Spleen (tissue), 11 donors: ENCODE data around the gene IFI35. TPM values are rescaled to one million over a fixed set of nuclear protein-coding genes. Genes with fewer than 3 reads are reported as not detected.
"Not testable (repeated sequence)": the region's sequence is repeated elsewhere in the genome, so short reads cannot be mapped to it uniquely, and the experiment has no call there.

Experiments used
- DNase-seq: peaks from one replicate; pipeline ENCODE4 v3.0.0-alpha.2; 2020
- H3K27ac ChIP-seq, 8 donors: fragments of 200-600 bp; sonication (generic) in 7 of 8; 1 replicate in 4 of 8; 2 replicates in 4 of 8; pipeline versions ENCODE4 v1.5.0 to v1.8.0; 2016 to 2021; ENCODE audit warnings: inconsistent platforms in 4 of 8, mild to moderate bottlenecking in 4 of 8, moderate library complexity in 1 of 8
- H3K27me3 ChIP-seq, 7 donors: fragments of 200-600 bp; sonication (generic) in 6 of 7; replicated peaks in 1 of 7; 1 replicate in 4 of 7; 2 replicates in 3 of 7; pipeline versions ENCODE4 v1.5.0 to v1.8.0; 2016 to 2021; ENCODE audit warnings: inconsistent platforms in 3 of 7, mild to moderate bottlenecking in 1 of 7
- H3K36me3 ChIP-seq, 6 donors: fragments of 200-600 bp; sonication (generic) in 5 of 6; 1 replicate in 4 of 6; 2 replicates in 2 of 6; pipeline versions ENCODE4 v1.5.0 to v1.8.0; 2016 to 2021; ENCODE audit warnings: inconsistent platforms in 2 of 6
- H3K4me1 ChIP-seq, 6 donors: fragments of 200-600 bp; sonication (generic) in 5 of 6; 1 replicate in 3 of 6; 2 replicates in 3 of 6; pipeline versions ENCODE4 v1.5.0 to v1.8.0; 2016 to 2021; ENCODE audit warnings: inconsistent platforms in 3 of 6
- H3K4me3 ChIP-seq, 8 donors: fragments of 200-600 bp; sonication (generic) in 7 of 8; 1 replicate in 4 of 8; 2 replicates in 4 of 8; pipeline versions ENCODE4 v1.5.0 to v1.8.0; 2016 to 2021; ENCODE audit warnings: inconsistent platforms in 4 of 8, mild to moderate bottlenecking in 4 of 8, moderate library complexity in 2 of 8
- H3K9me3 ChIP-seq, 8 donors: fragments of 200-600 bp; sonication (generic) in 7 of 8; 1 replicate in 4 of 8; 2 replicates in 4 of 8; pipeline versions ENCODE4 v1.5.0 to v1.8.0; 2016 to 2021; ENCODE audit warnings: inconsistent platforms in 4 of 8
- CTCF ChIP-seq, 11 experiments: fragments of 200-600 bp in 7 of 11; fragments of 450-650 bp in 4 of 11; sonication (generic) in 4 of 11; IDR thresholded peaks in 8 of 11; conservative IDR thresholded peaks in 3 of 11; 1 replicate in 7 of 11; 2 replicates in 4 of 11; pipeline versions ENCODE4 v1.4.0 to v1.8.0; 2016 to 2021; ENCODE audit warnings: antibody characterized with exemption in 11 of 11, inconsistent platforms in 4 of 11, mild to moderate bottlenecking in 1 of 11
- POLR2A ChIP-seq, 3 donors: fragments of 450-650 bp; IDR thresholded peaks; one replicate each; pipeline ENCODE4 v1.5.1; 2017; ENCODE audit warnings: antibody characterized with exemption in 3 of 3, mild to moderate bottlenecking in 1 of 3
- POLR2AphosphoS5 ChIP-seq, 3 donors: sonication (generic); formaldehyde crosslinking; IDR thresholded peaks; one replicate each; pipeline ENCODE4 v1.5.1; 2017; ENCODE audit warnings: antibody characterized with exemption in 3 of 3
- WGBS, 5 donors: extraction: QIAGEN DNeasy Blood & Tissue Kit in 3 of 5; methylation state at CpG; one replicate each; pipeline versions ENCODE4 v1.1.5 to v1.1.7; 2013 to 2018; 5-methylcytosine and 5-hydroxymethylcytosine counted together
- intact Hi-C: fragments of 100-400 bp; cut with DNase I; formaldehyde crosslinking; loops from one replicate; pipeline ENCODE4 v1.15.0; 2023; ENCODE audit warnings: low total_unique reads
- polyA plus RNA-seq, 3 donors: library from polyadenylated mRNA; stranded (reverse); fragments of 200-250 nt; gene quantifications; one replicate each; pipeline ENCODE4 v1.2.1, GENCODE V29; 2013
- total RNA-seq, 7 donors: library from RNA; depleted of rRNA in 3 of 7; stranded (reverse); fragments of >200 nt in 3 of 7; fragmentation: NEBNext Ultra II Directional in 4 of 7; extraction: Animal tissue kit (Norgen Biotek cat#: 25700) in 4 of 7; gene quantifications; one replicate each; pipeline versions ENCODE4 v1.1.0 to v1.2.1, GENCODE V29; 2016 to 2021
- donor health status: healthy with polysubstance abuse.
- donor health status: DM: no; HTN: no; CAD: no; lungs with moderate emphysema.
- donor health status: DM: no; HTN: no; CAD: no.
- donor health status: Bipolar disorder and iron deficiency.
- donor health status: healthy.
- donor health status: DM: no; HTN: no; CAD: no.
- donor health status: DM: yes; HTN: yes; CAD: no.

IFI35 gene
- total and polyA plus RNA-seq, 10 donors: 38.0 to 64.8 (median 49.9) TPM

GRCh38 chr17:42969001-42969581 is 37.5 kb upstream of the IFI35 start:
- no peak for TF ChIP-seq CTCF (IDR thresholded peaks at IDR 0.05 in 8 of 11, conservative IDR thresholded peaks at IDR 0.05 in 3 of 11)
- TF ChIP-seq POLR2AphosphoS5 (IDR thresholded peaks at IDR 0.05): no peak
- no peak for TF ChIP-seq POLR2A (IDR thresholded peaks at IDR 0.05)
- intact Hi-C loops: no loop called here
- 43 to 55% (median 48%) methylated on average over 5 of the region's 5 CpGs for WGBS, 5 donors

GRCh38 chr17:42971589-42971988 is 35.0 kb upstream of the IFI35 start:
- no peak for DNase-seq
- Histone ChIP-seq H3K4me1 (peaks cover 0 to 4% (median 0%) of the 10 kb centered on the region in 6 donors), H3K9me3 (no peaks in the 10 kb centered on the region), H3K27ac (no peak overlapping the region), H3K27me3 (no peaks in the 10 kb centered on the region), H3K4me3 (no peak overlapping the region), H3K36me3 (no peaks in the 10 kb centered on the region)
- intact Hi-C loops: no loop called here
- 86 to 92% (median 89%) methylated on average over 4 to 5 of the region's 5 CpGs for WGBS, 5 donors
- TF ChIP-seq CTCF (IDR thresholded peaks at IDR 0.05 in 8 of 11, conservative IDR thresholded peaks at IDR 0.05 in 3 of 11) (no peak), POLR2AphosphoS5 (IDR thresholded peaks at IDR 0.05) (no peak), POLR2A (IDR thresholded peaks at IDR 0.05) (no peak)

More at GRCh38 chr17:42969001-42969581, 37.5 kb upstream of the IFI35 start:
- no peaks in the 10 kb centered on the region for H3K36me3 ChIP-seq
- no peak overlapping the region for H3K27ac ChIP-seq
- H3K4me1 ChIP-seq: peaks cover 0 to 16% (median 8%) of the 10 kb centered on the region in 6 donors
- H3K27me3 ChIP-seq: no peaks in the 10 kb centered on the region
- no peak for DNase-seq
- H3K9me3 ChIP-seq: no peaks in the 10 kb centered on the region
- H3K4me3 ChIP-seq: no peak overlapping the region

GRCh38 chr17:42973323-42973722 is 33.3 kb upstream of the IFI35 start:
- H3K36me3 ChIP-seq, intact Hi-C loops, H3K4me3 ChIP-seq, H3K9me3 ChIP-seq, H3K4me1 ChIP-seq, H3K27me3 ChIP-seq, H3K27ac ChIP-seq, DNase-seq: not testable (repeated sequence)
- 74 to 95% (median 86%) methylated on average over 5 to 14 of the region's 18 CpGs for WGBS, 5 donors

- no peaks in the 10 kb centered on the region for H3K9me3 ChIP-seq
- no peak overlapping the region for H3K27ac ChIP-seq
- no peaks in the 10 kb centered on the region for H3K36me3 ChIP-seq
- no peaks in the 10 kb centered on the region for H3K27me3 ChIP-seq
- DNase-seq: no peak
- peaks cover 5 to 13% (median 9%) of the 10 kb centered on the region in 6 donors for H3K4me1 ChIP-seq
- WGBS, 5 donors: 18 to 37% (median 31%) methylated on average over 2 of the region's 2 CpGs
- TF ChIP-seq POLR2A (IDR thresholded peaks at IDR 0.05) (no peak), POLR2AphosphoS5 (IDR thresholded peaks at IDR 0.05) (no peak), CTCF (IDR thresholded peaks at IDR 0.05 in 8 of 11, conservative IDR thresholded peaks at IDR 0.05 in 3 of 11) (no peak)
- no peak overlapping the region for H3K4me3 ChIP-seq
- intact Hi-C loops: no loop called here
These were observed 31.3 kb upstream of the IFI35 start for GRCh38 chr17:42975265-42975664.

- H3K4me1 ChIP-seq: peaks cover 5 to 13% (median 9%) of the 10 kb centered on the region in 6 donors
- H3K27ac ChIP-seq, H3K4me3 ChIP-seq, H3K9me3 ChIP-seq, DNase-seq, H3K36me3 ChIP-seq, H3K27me3 ChIP-seq, intact Hi-C loops: not testable (repeated sequence)
- 84 to 92% (median 89%) methylated on average over 16 of the region's 16 CpGs for WGBS, 5 donors
These were observed 30.9 kb upstream of the IFI35 start for GRCh38 chr17:42975701-42976100.
